Right lobe of liver (tissue), 6 donors: Measurements from ENCODE around the gene FZD1. TPM values are rescaled to one million over a fixed set of nuclear protein-coding genes. Genes with fewer than 3 reads are reported as not detected.
"Not testable (repeated sequence)": the region's sequence is repeated elsewhere in the genome, so short reads cannot be mapped to it uniquely, and the experiment has no call there.

Experiments used
- ATAC-seq, 4 donors: fragments of 200-7000 bp; cut with Tn5 transposase; one replicate each; pipeline ENCODE4 v1.9.1; 2020; ENCODE audit warnings: mild to moderate bottlenecking in 4 of 4, moderate library complexity in 4 of 4
- DNase-seq, 3 donors: peaks; one replicate each; pipeline ENCODE4 v3.0.0-alpha.2; 2020
- H3K27ac ChIP-seq, 3 donors: fragments of 200-600 bp; one replicate each; pipeline ENCODE4 v1.8.0; 2022
- H3K27me3 ChIP-seq, 2 donors: fragments of 200-600 bp; one replicate each; pipeline ENCODE4 v1.8.0; 2022
- H3K36me3 ChIP-seq, 4 donors: fragments of 200-600 bp; sonication (generic) in 1 of 4; one replicate each; pipeline versions ENCODE4 v1.5.1 to v1.8.0; 2017 to 2022; ENCODE audit warnings: control low read depth in 1 of 4
- H3K4me1 ChIP-seq, 4 donors: fragments of 200-600 bp; sonication (generic) in 1 of 4; one replicate each; pipeline versions ENCODE4 v1.5.1 to v1.8.0; 2017 to 2022; ENCODE audit warnings: control low read depth in 1 of 4
- H3K4me3 ChIP-seq, 3 donors: fragments of 200-600 bp; one replicate each; pipeline ENCODE4 v1.8.0; 2022
- H3K9me3 ChIP-seq, 4 donors: fragments of 200-600 bp; sonication (generic) in 1 of 4; one replicate each; pipeline versions ENCODE4 v1.5.1 to v1.8.0; 2017 to 2022; ENCODE audit warnings: control low read depth in 1 of 4
- POLR2A ChIP-seq: fragments of 450-650 bp; IDR thresholded peaks from one replicate; pipeline ENCODE4 v1.6.1; 2017; ENCODE audit warnings: antibody characterized with exemption, mild to moderate bottlenecking
- WGBS: methylation state at CpG from one replicate; pipeline ENCODE4 v1.1.6; 2018; ENCODE audit warnings: low coverage, low lambda C conversion rate; ENCODE audit not compliant: insufficient coverage; ENCODE audit errors: missing lambda C conversion rate; 5-methylcytosine and 5-hydroxymethylcytosine counted together
- intact Hi-C, 2 donors: fragments of 100-400 bp; cut with DNase I; formaldehyde crosslinking; loops; one replicate each; pipeline versions ENCODE4 v1.11.2 to v1.14.1; 2022
- total RNA-seq, 6 experiments: library from RNA; depleted of rRNA in 2 of 6; stranded (reverse); fragments of >200 nt in 2 of 6; fragmentation: NEBNext Ultra II Directional in 3 of 6; extraction: Animal tissue kit (Norgen Biotek cat#: 25700) in 3 of 6; gene quantifications; one replicate each; pipeline versions ENCODE4 v1.1.0 to v1.2.4, GENCODE V29; 2016 to 2023
- TF ChIP-seq, protein P1 (sequence below), 4 donors: fragments of 200-600 bp in 3 of 4; fragments of 450-650 bp in 1 of 4; IDR thresholded peaks; one replicate each; pipeline versions ENCODE4 v1.5.1 to v1.8.0; 2016 to 2022; ENCODE audit warnings: antibody characterized with exemption in 4 of 4, mild to moderate bottlenecking in 2 of 4
- donor health status: DM: no; HTN: yes; CAD: no.
- donor health status: DM: no; HTN: no; CAD: no.
- donor health status: DM: no; HTN: no; CAD: no.
- donor health status: DM: no; HTN: yes; CAD: no.
- donor health status: DM: no; HTN: yes; CAD: no.

The FZD1 gene
- total RNA-seq, 6 experiments from 2014 or later = 1.3 to 2.6 (median 1.6) TPM

DNA sequence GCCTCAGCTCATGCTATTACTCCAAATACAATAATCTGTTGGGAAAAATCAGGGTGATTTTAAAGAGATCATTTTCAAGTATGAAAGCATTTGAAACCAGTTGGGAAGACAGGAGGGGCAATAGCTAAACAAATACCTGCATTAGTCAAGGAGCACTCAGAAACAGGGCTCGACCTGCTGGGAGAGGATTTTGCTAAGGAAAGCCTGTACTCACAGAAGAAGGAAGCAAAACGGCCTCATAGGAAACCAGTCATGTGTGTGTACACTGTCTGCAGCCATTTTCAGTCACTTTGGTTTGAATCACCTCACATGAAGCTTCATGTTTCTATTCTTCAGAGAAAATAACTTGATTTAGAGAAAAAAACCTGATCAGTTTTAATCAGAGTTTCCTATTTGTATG, 38.6 kb downstream of the FZD1 start:
- TF ChIP-seq, protein P1, sequence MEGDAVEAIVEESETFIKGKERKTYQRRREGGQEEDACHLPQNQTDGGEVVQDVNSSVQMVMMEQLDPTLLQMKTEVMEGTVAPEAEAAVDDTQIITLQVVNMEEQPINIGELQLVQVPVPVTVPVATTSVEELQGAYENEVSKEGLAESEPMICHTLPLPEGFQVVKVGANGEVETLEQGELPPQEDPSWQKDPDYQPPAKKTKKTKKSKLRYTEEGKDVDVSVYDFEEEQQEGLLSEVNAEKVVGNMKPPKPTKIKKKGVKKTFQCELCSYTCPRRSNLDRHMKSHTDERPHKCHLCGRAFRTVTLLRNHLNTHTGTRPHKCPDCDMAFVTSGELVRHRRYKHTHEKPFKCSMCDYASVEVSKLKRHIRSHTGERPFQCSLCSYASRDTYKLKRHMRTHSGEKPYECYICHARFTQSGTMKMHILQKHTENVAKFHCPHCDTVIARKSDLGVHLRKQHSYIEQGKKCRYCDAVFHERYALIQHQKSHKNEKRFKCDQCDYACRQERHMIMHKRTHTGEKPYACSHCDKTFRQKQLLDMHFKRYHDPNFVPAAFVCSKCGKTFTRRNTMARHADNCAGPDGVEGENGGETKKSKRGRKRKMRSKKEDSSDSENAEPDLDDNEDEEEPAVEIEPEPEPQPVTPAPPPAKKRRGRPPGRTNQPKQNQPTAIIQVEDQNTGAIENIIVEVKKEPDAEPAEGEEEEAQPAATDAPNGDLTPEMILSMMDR (IDR thresholded peaks at IDR 0.05) = no peak
- no peak for TF ChIP-seq POLR2A
- no peaks in the 10 kb centered on the region for H3K27me3 ChIP-seq
- DNase-seq (no peak), ATAC-seq (no peak)
- 37% methylated on average over 2 of the region's 2 CpGs for WGBS
- no peaks in the 10 kb centered on the region for H3K4me1 ChIP-seq
- H3K4me3 ChIP-seq = no peak overlapping the region
- H3K9me3 ChIP-seq = no peaks in the 10 kb centered on the region
- H3K27ac ChIP-seq = no peak overlapping the region
- intact Hi-C loops = no loop called here
- no peaks in the 10 kb centered on the region for H3K36me3 ChIP-seq

DNA sequence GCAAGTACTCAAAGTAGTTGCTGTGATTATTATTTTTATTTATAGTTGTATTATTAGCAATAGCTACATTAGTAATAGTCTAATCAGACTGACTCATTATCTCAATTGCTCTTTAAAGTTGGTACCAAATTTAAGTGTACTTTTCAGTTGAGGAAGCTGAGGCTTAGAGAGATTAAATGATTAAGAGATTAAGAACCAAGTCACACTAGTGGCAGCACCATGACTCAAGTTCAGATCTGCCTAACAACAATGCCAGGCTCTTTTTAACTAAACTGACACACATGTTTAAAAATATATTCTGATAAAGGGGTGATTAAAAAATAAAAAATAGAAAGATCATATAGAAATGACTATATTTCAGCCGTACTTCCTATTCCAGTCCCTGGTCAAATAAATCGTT, 42.0 kb downstream of the FZD1 start:
- WGBS = 83% methylated on average over 2 of the region's 2 CpGs
- Histone ChIP-seq H3K27ac (no peak overlapping the region), H3K9me3 (no peaks in the 10 kb centered on the region), H3K4me1 (no peaks in the 10 kb centered on the region), H3K27me3 (no peaks in the 10 kb centered on the region), H3K4me3 (no peak overlapping the region), H3K36me3 (no peaks in the 10 kb centered on the region)
- TF ChIP-seq, protein P1 (IDR thresholded peaks at IDR 0.05) = no peak
- no peak for TF ChIP-seq POLR2A
- DNase-seq (no peak), ATAC-seq (no peak)
- intact Hi-C loops = no loop called here

DNA sequence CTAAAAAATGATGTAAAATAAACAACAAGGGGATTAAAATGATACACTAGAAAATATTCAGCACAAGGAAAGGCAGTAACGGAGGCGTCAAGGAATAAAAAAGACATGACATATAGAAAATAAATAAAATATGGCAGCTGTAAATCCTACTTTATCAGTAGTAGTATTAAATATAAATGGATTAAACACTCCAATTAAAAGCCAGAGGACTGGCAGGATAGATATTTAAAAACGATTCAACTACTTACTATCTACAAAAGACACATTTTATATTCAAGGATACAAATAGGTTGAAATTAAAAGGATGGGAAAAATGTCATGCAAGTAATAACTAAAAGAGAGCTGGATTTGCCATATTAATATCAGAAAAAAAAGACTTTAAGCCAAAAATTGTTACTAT, 43.2 kb downstream of the FZD1 start:
- no peaks in the 10 kb centered on the region for H3K27me3 ChIP-seq
- H3K4me3 ChIP-seq = no peak overlapping the region
- intact Hi-C loops = no loop called here
- ATAC-seq (no peak), DNase-seq (no peak)
- H3K27ac ChIP-seq = no peak overlapping the region
- 73% methylated on average over 3 of the region's 3 CpGs for WGBS
- no peaks in the 10 kb centered on the region for H3K4me1 ChIP-seq
- H3K36me3 ChIP-seq = no peaks in the 10 kb centered on the region
- no peak for TF ChIP-seq POLR2A
- TF ChIP-seq, protein P1 (IDR thresholded peaks at IDR 0.05) = no peak
- no peaks in the 10 kb centered on the region for H3K9me3 ChIP-seq

DNA sequence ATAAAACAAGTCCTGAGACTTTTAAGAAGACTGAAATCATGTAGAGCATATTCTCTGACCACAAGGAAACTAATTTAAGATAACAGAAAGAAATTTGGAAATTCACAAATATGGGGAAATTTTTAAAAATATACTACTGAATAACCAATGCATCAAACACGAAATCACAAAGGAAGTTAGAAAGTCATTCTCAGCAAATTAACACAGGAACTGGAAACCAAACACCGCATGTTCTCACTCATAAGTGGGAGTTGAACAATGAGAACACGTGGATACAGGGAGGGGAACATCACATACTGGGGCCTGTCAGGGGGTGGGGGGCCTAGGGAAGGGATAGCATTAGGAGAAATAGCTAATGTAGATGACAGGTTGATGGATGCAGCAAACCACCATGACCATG, 44.0 kb downstream of the FZD1 start:
- 34% methylated on average over 3 of the region's 3 CpGs for WGBS

DNA sequence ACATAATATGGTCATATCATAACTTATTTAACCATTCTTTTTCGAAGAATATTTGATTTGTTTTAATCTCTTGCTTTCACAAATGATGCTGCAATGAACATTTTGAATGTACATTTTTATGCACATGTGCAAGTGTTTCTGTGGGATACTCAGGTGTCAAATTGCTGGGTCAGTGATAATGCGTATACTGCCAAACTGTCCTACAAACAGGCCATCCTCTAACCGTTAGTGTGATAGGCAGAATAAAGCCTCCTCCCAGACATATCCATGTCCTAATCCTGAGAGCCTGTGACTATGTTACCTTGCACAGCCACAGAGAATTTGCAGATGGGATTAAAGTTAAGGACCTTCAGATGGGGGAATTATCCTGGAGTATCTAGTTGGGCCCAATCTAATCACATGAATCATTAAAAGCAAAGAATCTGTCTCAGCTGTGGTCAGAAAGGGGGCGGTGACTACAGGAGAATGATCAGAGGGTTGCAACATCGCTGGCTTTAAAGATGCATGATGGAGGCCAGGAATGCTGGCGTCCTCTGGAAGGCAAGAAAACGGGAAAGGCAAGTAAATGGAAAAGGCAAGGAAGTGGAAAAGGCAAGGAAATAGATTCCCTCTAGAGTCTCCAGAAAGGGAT, 46.7 kb downstream of the FZD1 start:
- no peaks in the 10 kb centered on the region for H3K9me3 ChIP-seq
- WGBS = 71% methylated on average over 7 of the region's 7 CpGs
- intact Hi-C loops = no loop called here
- H3K4me1 ChIP-seq = no peaks in the 10 kb centered on the region
- H3K27me3 ChIP-seq = no peaks in the 10 kb centered on the region
- DNase-seq (no peak), ATAC-seq (no peak)
- no peak overlapping the region for H3K27ac ChIP-seq
- no peak overlapping the region for H3K4me3 ChIP-seq
- TF ChIP-seq, protein P1 (IDR thresholded peaks at IDR 0.05) = no peak
- TF ChIP-seq POLR2A = no peak
- H3K36me3 ChIP-seq = no peaks in the 10 kb centered on the region

More for the DNA sequence above, 44.0 kb downstream of the FZD1 start:
- H3K4me3 ChIP-seq, intact Hi-C loops, H3K9me3 ChIP-seq, DNase-seq, ATAC-seq, H3K36me3 ChIP-seq, H3K27me3 ChIP-seq, H3K27ac ChIP-seq, H3K4me1 ChIP-seq: not testable (repeated sequence)
